Measurements from ENCODE around the gene MPPED1.

Gene MPPED1

DNA sequence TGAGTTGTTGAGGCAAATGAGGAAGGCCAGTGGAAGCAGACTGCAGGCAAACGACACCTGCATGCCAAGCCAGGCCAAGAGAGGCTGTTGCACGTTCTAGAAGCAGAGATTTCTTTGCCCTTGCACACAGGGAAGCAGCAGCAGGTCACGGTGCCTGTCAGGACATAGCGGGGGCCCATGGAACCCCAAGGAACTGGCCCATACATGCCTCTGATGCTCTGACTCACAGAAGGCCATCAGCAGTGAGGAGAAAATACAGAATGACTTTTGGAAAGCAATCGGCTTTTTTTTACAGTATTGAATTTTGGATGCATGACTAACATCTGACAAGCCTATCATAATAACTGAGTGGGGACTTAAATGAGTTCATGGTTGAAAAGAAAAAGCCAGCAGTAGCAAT is 123.9 kb downstream of the MPPED1 start:
- Histone ChIP-seq H3K79me2 (ENCODE audit: insufficient read depth, low read length) (no peaks in the 10 kb centered on the region), H3K36me3 (ENCODE audit: low read length) (no peaks in the 10 kb centered on the region), H4K20me1 (ENCODE audit: low read depth, low read length) (no peaks in the 10 kb centered on the region), H3F3A (ENCODE audit: insufficient read depth) (no peaks in the 10 kb centered on the region), H2AFZ (ENCODE audit: low read depth, low read length, severe bottlenecking) (no peak overlapping the region), H3K4me3 (ENCODE audit: insufficient read depth, low read length, poor library complexity, severe bottlenecking) (no peak overlapping the region), H3K27me3 (ENCODE audit: low read length) (no peaks in the 10 kb centered on the region), H3K9me3 (ENCODE audit: insufficient read depth, low read length) (no peaks in the 10 kb centered on the region), H3K9me2 (replicated peaks; ENCODE audit: insufficient read depth, low read length) (no peaks in the 10 kb centered on the region), H3K9ac (ENCODE audit: low read length) (no peak overlapping the region), H3K27ac (ENCODE audit: low read depth, low read length) (no peak overlapping the region), H3K4me2 (ENCODE audit: low read depth, low read length, poor library complexity, severe bottlenecking) (no peak overlapping the region)
- TF ChIP-seq, protein P1, sequence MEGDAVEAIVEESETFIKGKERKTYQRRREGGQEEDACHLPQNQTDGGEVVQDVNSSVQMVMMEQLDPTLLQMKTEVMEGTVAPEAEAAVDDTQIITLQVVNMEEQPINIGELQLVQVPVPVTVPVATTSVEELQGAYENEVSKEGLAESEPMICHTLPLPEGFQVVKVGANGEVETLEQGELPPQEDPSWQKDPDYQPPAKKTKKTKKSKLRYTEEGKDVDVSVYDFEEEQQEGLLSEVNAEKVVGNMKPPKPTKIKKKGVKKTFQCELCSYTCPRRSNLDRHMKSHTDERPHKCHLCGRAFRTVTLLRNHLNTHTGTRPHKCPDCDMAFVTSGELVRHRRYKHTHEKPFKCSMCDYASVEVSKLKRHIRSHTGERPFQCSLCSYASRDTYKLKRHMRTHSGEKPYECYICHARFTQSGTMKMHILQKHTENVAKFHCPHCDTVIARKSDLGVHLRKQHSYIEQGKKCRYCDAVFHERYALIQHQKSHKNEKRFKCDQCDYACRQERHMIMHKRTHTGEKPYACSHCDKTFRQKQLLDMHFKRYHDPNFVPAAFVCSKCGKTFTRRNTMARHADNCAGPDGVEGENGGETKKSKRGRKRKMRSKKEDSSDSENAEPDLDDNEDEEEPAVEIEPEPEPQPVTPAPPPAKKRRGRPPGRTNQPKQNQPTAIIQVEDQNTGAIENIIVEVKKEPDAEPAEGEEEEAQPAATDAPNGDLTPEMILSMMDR (IDR thresholded peaks at IDR 0.05; ENCODE audit: insufficient read depth, low read length, poor library complexity, severe bottlenecking) = no peak

DNA sequence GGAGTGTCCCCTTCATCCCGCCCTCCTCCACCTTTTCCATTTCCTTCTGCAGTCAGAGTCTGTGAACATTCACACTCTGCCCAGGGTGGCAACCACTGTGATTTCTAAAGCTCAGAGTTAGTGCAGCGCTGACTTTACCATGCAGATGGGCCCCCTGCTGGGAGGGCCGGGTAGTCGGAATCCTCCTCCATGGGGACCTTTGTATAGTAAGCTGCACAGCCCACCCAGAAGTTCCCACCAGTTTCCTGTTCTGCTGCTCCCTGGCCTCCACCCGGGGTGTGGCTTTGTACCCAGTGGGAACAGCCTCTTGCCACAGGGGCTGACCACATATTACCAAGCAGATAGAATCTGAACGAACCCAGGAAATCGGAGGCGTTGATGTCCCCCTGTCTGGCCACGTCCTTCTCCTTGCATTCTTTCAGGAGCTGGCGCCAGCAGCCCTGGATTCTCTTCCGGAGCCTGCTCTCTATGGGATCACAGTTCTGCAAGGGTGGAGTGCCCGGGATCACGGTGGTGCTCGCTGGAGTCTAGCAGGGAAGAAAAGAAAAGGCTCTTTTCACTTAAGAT is 125.3 kb downstream of the MPPED1 start:
- no peaks in the 10 kb centered on the region for H3K9me2 ChIP-seq (replicated peaks; ENCODE audit: insufficient read depth, low read length)
- H3K27me3 ChIP-seq (ENCODE audit: low read length) = no peaks in the 10 kb centered on the region
- no peaks in the 10 kb centered on the region for H3K79me2 ChIP-seq (ENCODE audit: insufficient read depth, low read length)
- H3K36me3 ChIP-seq (ENCODE audit: low read length) = no peaks in the 10 kb centered on the region
- no peaks in the 10 kb centered on the region for H3K9me3 ChIP-seq (ENCODE audit: insufficient read depth, low read length)
- H3K9ac ChIP-seq (ENCODE audit: low read length) = no peak overlapping the region
- no peaks in the 10 kb centered on the region for H3F3A ChIP-seq (ENCODE audit: insufficient read depth)
- H3K4me2 ChIP-seq (ENCODE audit: low read depth, low read length, poor library complexity, severe bottlenecking) = no peak overlapping the region
- no peak overlapping the region for H2AFZ ChIP-seq (ENCODE audit: low read depth, low read length, severe bottlenecking)
- TF ChIP-seq, protein P1 (IDR thresholded peaks at IDR 0.05; ENCODE audit: insufficient read depth, low read length, poor library complexity, severe bottlenecking) = peak; percentile 15
- no peak for TF ChIP-seq EZH2phosphoT487 (conservative IDR thresholded peaks at IDR 0.05; ENCODE audit: low read length)
- H3K27ac ChIP-seq (ENCODE audit: low read depth, low read length) = no peak overlapping the region
- no peak overlapping the region for H3K4me3 ChIP-seq (ENCODE audit: insufficient read depth, low read length, poor library complexity, severe bottlenecking)
- no peaks in the 10 kb centered on the region for H4K20me1 ChIP-seq (ENCODE audit: low read depth, low read length)

DNA sequence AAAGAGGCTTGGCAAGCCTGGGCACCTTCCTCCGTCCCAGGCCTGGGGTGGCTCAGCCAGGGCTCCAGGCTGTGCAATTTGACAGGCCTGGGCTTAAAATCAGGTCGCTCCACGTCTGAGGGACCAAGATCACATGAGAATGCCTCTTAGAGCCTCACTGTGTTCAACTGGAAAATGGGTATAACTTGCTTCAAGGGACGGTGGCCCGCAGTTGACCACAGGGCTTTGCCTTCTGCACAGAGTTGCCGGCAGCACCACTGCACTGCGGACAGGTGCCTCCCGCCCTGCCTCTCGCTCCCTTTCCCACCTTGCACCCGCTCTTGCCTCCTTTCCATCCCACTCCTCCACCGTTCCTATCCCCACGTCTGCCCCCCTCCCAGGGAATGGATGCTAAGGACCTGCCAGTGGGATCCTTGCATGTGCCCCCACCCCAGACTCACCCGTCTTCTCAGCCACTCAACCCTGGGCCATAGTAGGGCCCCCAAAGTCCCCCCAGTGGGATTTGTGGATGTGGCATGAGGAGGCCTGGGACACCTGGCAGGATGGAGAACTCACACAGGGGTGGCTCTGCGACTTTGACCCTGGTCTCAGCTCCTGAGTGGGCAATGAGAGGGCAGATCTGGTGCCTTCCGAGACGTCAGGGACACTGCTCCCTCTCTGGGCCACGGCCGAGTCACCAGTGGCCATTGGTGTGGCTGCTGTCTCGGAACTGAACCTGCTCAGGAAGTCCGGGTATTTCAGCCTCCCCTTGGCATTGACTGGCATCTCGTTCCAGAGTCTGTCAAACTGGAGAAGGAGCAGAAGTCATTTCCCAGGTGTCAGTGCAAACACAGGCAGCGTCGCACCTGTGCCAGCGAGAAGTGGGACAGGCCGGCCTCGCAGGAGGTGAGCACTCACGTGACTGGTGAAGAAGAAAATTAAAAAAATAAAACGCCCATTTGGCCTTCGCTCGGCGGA is 128.0 kb downstream of the MPPED1 start:
- Histone ChIP-seq H3F3A (ENCODE audit: insufficient read depth) (no peaks in the 10 kb centered on the region), H3K4me2 (ENCODE audit: low read depth, low read length, poor library complexity, severe bottlenecking) (no peak overlapping the region), H3K9me3 (ENCODE audit: insufficient read depth, low read length) (no peaks in the 10 kb centered on the region), H3K4me3 (ENCODE audit: insufficient read depth, low read length, poor library complexity, severe bottlenecking) (no peak overlapping the region), H2AFZ (ENCODE audit: low read depth, low read length, severe bottlenecking) (no peak overlapping the region), H4K20me1 (ENCODE audit: low read depth, low read length) (no peaks in the 10 kb centered on the region), H3K9me2 (replicated peaks; ENCODE audit: insufficient read depth, low read length) (no peaks in the 10 kb centered on the region), H3K27me3 (ENCODE audit: low read length) (no peaks in the 10 kb centered on the region), H3K9ac (ENCODE audit: low read length) (no peak overlapping the region), H3K79me2 (ENCODE audit: insufficient read depth, low read length) (no peaks in the 10 kb centered on the region), H3K27ac (ENCODE audit: low read depth, low read length) (no peak overlapping the region), H3K36me3 (ENCODE audit: low read length) (no peaks in the 10 kb centered on the region)
- TF ChIP-seq, protein P1 (IDR thresholded peaks at IDR 0.05; ENCODE audit: insufficient read depth, low read length, poor library complexity, severe bottlenecking) = no peak
- TF ChIP-seq EZH2phosphoT487 (conservative IDR thresholded peaks at IDR 0.05; ENCODE audit: low read length) = no peak

Measured in SU-DHL-6 (cell line).